ENCODE data around the gene AFG1L. TPM values are rescaled to one million over a fixed set of nuclear protein-coding genes. Genes with fewer than 3 reads are reported as not detected.

The AFG1L gene
- total RNA-seq, 6 experiments from 2014 or later: 4.8 to 5.7 (median 5.3) TPM

- no peaks in the 10 kb centered on the region for H3K27me3 Mint-ChIP-seq (ENCODE audit: insufficient read depth)
- H3K4me1 Mint-ChIP-seq (ENCODE audit: low read depth): no peaks in the 10 kb centered on the region
- no peaks in the 10 kb centered on the region for H3K9me3 Mint-ChIP-seq
- no peak overlapping the region for H3K4me3 Mint-ChIP-seq
- H3K27ac Mint-ChIP-seq: no peak overlapping the region
- H3K36me3 Mint-ChIP-seq (ENCODE audit: low read depth): peaks cover 10% of the 10 kb centered on the region
- DNase-seq: no peak
- TF ChIP-seq, protein P1, sequence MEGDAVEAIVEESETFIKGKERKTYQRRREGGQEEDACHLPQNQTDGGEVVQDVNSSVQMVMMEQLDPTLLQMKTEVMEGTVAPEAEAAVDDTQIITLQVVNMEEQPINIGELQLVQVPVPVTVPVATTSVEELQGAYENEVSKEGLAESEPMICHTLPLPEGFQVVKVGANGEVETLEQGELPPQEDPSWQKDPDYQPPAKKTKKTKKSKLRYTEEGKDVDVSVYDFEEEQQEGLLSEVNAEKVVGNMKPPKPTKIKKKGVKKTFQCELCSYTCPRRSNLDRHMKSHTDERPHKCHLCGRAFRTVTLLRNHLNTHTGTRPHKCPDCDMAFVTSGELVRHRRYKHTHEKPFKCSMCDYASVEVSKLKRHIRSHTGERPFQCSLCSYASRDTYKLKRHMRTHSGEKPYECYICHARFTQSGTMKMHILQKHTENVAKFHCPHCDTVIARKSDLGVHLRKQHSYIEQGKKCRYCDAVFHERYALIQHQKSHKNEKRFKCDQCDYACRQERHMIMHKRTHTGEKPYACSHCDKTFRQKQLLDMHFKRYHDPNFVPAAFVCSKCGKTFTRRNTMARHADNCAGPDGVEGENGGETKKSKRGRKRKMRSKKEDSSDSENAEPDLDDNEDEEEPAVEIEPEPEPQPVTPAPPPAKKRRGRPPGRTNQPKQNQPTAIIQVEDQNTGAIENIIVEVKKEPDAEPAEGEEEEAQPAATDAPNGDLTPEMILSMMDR (IDR thresholded peaks at IDR 0.05): no peak
These were observed 36.0 kb downstream of the AFG1L start for GRCh38 chr6:108330806-108331205.

DNA sequence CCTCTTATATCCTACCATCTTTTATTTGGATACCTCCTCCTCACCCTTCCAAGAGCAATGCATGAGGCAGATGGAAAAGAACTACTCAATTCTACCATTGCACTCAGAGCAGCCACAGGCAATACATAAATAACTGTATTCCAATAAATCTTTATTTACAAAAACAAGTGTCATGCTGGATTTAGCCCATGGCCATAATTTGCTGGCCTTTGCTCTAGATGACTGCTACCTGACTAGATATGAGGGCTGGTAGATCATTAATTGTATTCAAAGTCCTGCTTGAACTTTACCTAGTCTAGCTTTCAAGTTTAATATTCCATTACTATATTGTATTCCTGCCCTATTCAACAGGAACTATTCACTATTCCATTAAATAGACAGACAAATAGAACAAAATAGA is 37.1 kb downstream of the AFG1L start:
- no peak for DNase-seq
- peaks cover 9% of the 10 kb centered on the region for H3K36me3 Mint-ChIP-seq (ENCODE audit: low read depth)
- H3K27ac Mint-ChIP-seq: no peak overlapping the region
- H3K9me3 Mint-ChIP-seq: no peaks in the 10 kb centered on the region
- H3K4me3 Mint-ChIP-seq: no peak overlapping the region
- H3K27me3 Mint-ChIP-seq (ENCODE audit: insufficient read depth): no peaks in the 10 kb centered on the region
- no peaks in the 10 kb centered on the region for H3K4me1 Mint-ChIP-seq (ENCODE audit: low read depth)
- TF ChIP-seq, protein P1 (IDR thresholded peaks at IDR 0.05): no peak

DNA sequence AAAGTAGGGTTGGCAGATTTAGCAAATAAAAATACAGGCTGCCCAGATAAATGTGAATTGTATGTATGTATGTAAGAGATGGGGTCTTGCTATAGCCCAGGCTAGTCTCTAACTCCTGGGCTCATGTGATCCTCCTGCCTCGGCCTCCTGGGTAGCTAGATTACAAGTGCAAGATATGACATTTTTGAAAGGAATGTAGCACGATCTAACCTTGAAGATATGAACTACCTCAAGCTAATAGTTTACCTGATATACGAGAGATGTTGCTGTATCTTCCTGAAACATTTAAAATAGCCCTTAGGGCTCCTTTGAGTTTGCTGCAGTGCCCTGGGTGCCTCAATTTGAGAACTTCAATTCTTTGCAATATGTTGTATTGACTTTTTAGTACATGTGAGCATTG is 42.1 kb downstream of the AFG1L start:
- Mint-ChIP-seq H3K27ac (no peak overlapping the region), H3K4me1 (ENCODE audit: low read depth) (no peaks in the 10 kb centered on the region), H3K36me3 (ENCODE audit: low read depth) (no peaks in the 10 kb centered on the region), H3K27me3 (ENCODE audit: insufficient read depth) (no peaks in the 10 kb centered on the region), H3K4me3 (no peak overlapping the region), H3K9me3 (no peaks in the 10 kb centered on the region)
- DNase-seq: no peak
- TF ChIP-seq, protein P1 (IDR thresholded peaks at IDR 0.05): no peak

DNA sequence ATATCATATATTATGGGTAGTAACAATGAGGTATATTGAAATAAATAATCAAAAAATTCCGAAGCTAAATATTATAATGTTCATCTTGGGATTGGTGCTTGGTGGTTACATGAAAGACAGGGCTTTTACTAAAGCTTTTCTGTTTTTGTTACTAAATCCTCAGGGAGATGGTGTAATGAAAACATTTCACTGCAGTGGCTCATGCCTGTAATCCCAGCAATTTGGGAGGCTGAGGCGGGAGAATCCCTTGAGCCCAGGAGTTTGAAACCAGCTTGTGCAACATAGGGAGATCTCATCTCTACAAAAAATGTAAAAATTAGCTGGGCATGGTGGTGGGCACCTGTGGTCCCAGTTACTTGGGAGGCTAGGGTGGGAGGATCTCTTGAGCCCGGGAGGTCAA is 42.9 kb downstream of the AFG1L start:
- DNase-seq: no peak
- H3K9me3 Mint-ChIP-seq: no peaks in the 10 kb centered on the region
- H3K4me3 Mint-ChIP-seq: no peak overlapping the region
- no peaks in the 10 kb centered on the region for H3K27me3 Mint-ChIP-seq (ENCODE audit: insufficient read depth)
- TF ChIP-seq, protein P1 (IDR thresholded peaks at IDR 0.05): no peak
- H3K4me1 Mint-ChIP-seq (ENCODE audit: low read depth): no peaks in the 10 kb centered on the region
- no peaks in the 10 kb centered on the region for H3K36me3 Mint-ChIP-seq (ENCODE audit: low read depth)
- no peak overlapping the region for H3K27ac Mint-ChIP-seq

DNA sequence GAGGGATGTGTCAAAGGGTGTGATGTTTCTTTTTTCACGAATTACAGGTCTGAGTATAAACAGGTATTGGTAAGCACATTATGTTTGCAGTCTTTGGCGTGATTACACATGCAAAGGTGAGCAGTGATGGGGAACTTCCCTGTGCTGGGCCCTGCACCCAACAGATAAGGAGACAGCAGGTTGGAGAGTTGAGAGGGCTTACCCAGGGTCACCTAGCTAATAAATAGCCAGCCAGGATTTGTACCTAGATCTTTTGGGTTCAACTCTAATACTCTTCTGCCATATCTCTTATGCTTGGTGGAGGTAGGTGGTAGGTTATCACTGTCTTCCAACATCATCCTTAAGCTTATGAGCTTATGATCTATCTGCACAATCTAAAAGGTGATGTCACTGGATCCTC is 46.5 kb downstream of the AFG1L start:
- Mint-ChIP-seq H3K4me1 (ENCODE audit: low read depth) (no peaks in the 10 kb centered on the region), H3K27ac (no peak overlapping the region), H3K27me3 (ENCODE audit: insufficient read depth) (no peaks in the 10 kb centered on the region), H3K9me3 (no peaks in the 10 kb centered on the region), H3K4me3 (no peak overlapping the region), H3K36me3 (ENCODE audit: low read depth) (no peaks in the 10 kb centered on the region)
- TF ChIP-seq, protein P1 (IDR thresholded peaks at IDR 0.05): no peak
- DNase-seq: no peak

- TF ChIP-seq, protein P1 (IDR thresholded peaks at IDR 0.05): no peak
- no peaks in the 10 kb centered on the region for H3K27me3 Mint-ChIP-seq (ENCODE audit: insufficient read depth)
- no peak overlapping the region for H3K4me3 Mint-ChIP-seq
- H3K36me3 Mint-ChIP-seq (ENCODE audit: low read depth): no peaks in the 10 kb centered on the region
- no peak for DNase-seq
- H3K27ac Mint-ChIP-seq: no peak overlapping the region
- H3K9me3 Mint-ChIP-seq: no peaks in the 10 kb centered on the region
- no peaks in the 10 kb centered on the region for H3K4me1 Mint-ChIP-seq (ENCODE audit: low read depth)
These were observed 49.0 kb downstream of the AFG1L start for GRCh38 chr6:108343894-108344293.
